Progenitor cell of endocrine pancreas (in vitro differentiated cells): Measurements from ENCODE around the gene FSTL4. TPM values are rescaled to one million over a fixed set of nuclear protein-coding genes. Genes with fewer than 3 reads are reported as not detected.
A peak's percentile ranks its signal among the peaks of the same experiment; 100 is the strongest.

ENCODE experiments used
- DNase-seq: peaks from one replicate; pipeline ENCODE4 v3.0.0; 2021; ENCODE audit warnings: low spot score; ENCODE audit not compliant: unreplicated experiment
- H3K27ac Mint-ChIP-seq: 2 replicates; pipeline ENCODE4 v1.8.0; 2021; ENCODE audit warnings: mild to moderate bottlenecking, moderate library complexity, mixed read lengths
- H3K27me3 Mint-ChIP-seq: 2 replicates; pipeline ENCODE4 v1.8.0; 2021; ENCODE audit warnings: mixed read lengths
- H3K36me3 Mint-ChIP-seq: 2 replicates; pipeline ENCODE4 v1.8.0; 2022; ENCODE audit warnings: mixed read lengths; ENCODE audit not compliant: insufficient read depth
- H3K4me1 Mint-ChIP-seq: 2 replicates; pipeline ENCODE4 v1.8.0; 2021; ENCODE audit warnings: low read depth, mixed read lengths
- H3K4me3 Mint-ChIP-seq: 2 replicates; pipeline ENCODE4 v1.8.0; 2021; ENCODE audit warnings: low read depth, mild to moderate bottlenecking, moderate library complexity, mixed read lengths
- H3K9me3 Mint-ChIP-seq: 2 replicates; pipeline ENCODE4 v1.8.0; 2021; ENCODE audit warnings: low read depth, mixed read lengths
- CTCF ChIP-seq: fragments of 200-600 bp; sonication (generic); IDR thresholded peaks from one replicate; pipeline ENCODE4 v1.5.0; 2021; ENCODE audit warnings: antibody characterized with exemption, mild to moderate bottlenecking; ENCODE audit not compliant: unreplicated experiment
- total RNA-seq: library from RNA; stranded (reverse); gene quantifications from 2 replicates; pipeline ENCODE4 v1.2.1, GENCODE V29; 2021

Gene FSTL4
- total RNA-seq, 1 donor from 2014 or later, result 2.4 TPM

- peaks cover 3% of the 10 kb centered on the region for H3K27me3 Mint-ChIP-seq
- no peaks in the 10 kb centered on the region for H3K9me3 Mint-ChIP-seq
- H3K36me3 Mint-ChIP-seq, result no peaks in the 10 kb centered on the region
- DNase-seq, result no peak
- TF ChIP-seq CTCF, result no peak
- H3K4me3 Mint-ChIP-seq, result no peak overlapping the region
- no peak overlapping the region for H3K27ac Mint-ChIP-seq
- H3K4me1 Mint-ChIP-seq, result peaks cover 1% of the 10 kb centered on the region
Measured at GRCh38 chr5:133461796-133462516, 150.4 kb downstream of the FSTL4 start.

GRCh38 chr5:133460172-133460758 is 152.1 kb downstream of the FSTL4 start:
- Mint-ChIP-seq H3K9me3 (no peaks in the 10 kb centered on the region), H3K36me3 (no peaks in the 10 kb centered on the region), H3K27me3 (peaks cover 3% of the 10 kb centered on the region), H3K27ac (no peak overlapping the region), H3K4me3 (no peak overlapping the region), H3K4me1 (peaks cover 1% of the 10 kb centered on the region)
- no peak for DNase-seq
- peak; percentile 63 for TF ChIP-seq CTCF

- Mint-ChIP-seq H3K27ac (no peak overlapping the region), H3K4me1 (no peaks in the 10 kb centered on the region), H3K27me3 (peaks cover 3% of the 10 kb centered on the region), H3K4me3 (no peak overlapping the region), H3K36me3 (no peaks in the 10 kb centered on the region), H3K9me3 (no peaks in the 10 kb centered on the region)
- no peak for TF ChIP-seq CTCF
- DNase-seq, result no peak
Measured at GRCh38 chr5:133459474-133460160, 152.7 kb downstream of the FSTL4 start.

- no peak for DNase-seq
- H3K27me3 Mint-ChIP-seq, result peaks cover 3% of the 10 kb centered on the region
- no peaks in the 10 kb centered on the region for H3K4me1 Mint-ChIP-seq
- H3K27ac Mint-ChIP-seq, result no peak overlapping the region
- no peaks in the 10 kb centered on the region for H3K36me3 Mint-ChIP-seq
- H3K9me3 Mint-ChIP-seq, result no peaks in the 10 kb centered on the region
- no peak overlapping the region for H3K4me3 Mint-ChIP-seq
- TF ChIP-seq CTCF, result no peak
Measured at GRCh38 chr5:133458435-133458834, 153.9 kb downstream of the FSTL4 start.

- Mint-ChIP-seq H3K4me1 (no peaks in the 10 kb centered on the region), H3K36me3 (no peaks in the 10 kb centered on the region), H3K9me3 (no peaks in the 10 kb centered on the region), H3K27ac (no peak overlapping the region), H3K27me3 (peaks cover 5% of the 10 kb centered on the region), H3K4me3 (no peak overlapping the region)
- no peak for TF ChIP-seq CTCF
- no peak for DNase-seq
Measured at GRCh38 chr5:133457439-133458355, 154.6 kb downstream of the FSTL4 start.
